HG03571 (cell line): ENCODE results near the gene GARS1.

Source experiments
- ATAC-seq: cut with Tn5 transposase; IDR thresholded peaks from one replicate; pipeline ENCODE4 v1.9.1; 2021; ENCODE audit not compliant: unreplicated experiment

GARS1 gene

GRCh38 chr7:30654296-30655090, 59.8 kb downstream of the GARS1 start:
- ATAC-seq = no peak

DNA sequence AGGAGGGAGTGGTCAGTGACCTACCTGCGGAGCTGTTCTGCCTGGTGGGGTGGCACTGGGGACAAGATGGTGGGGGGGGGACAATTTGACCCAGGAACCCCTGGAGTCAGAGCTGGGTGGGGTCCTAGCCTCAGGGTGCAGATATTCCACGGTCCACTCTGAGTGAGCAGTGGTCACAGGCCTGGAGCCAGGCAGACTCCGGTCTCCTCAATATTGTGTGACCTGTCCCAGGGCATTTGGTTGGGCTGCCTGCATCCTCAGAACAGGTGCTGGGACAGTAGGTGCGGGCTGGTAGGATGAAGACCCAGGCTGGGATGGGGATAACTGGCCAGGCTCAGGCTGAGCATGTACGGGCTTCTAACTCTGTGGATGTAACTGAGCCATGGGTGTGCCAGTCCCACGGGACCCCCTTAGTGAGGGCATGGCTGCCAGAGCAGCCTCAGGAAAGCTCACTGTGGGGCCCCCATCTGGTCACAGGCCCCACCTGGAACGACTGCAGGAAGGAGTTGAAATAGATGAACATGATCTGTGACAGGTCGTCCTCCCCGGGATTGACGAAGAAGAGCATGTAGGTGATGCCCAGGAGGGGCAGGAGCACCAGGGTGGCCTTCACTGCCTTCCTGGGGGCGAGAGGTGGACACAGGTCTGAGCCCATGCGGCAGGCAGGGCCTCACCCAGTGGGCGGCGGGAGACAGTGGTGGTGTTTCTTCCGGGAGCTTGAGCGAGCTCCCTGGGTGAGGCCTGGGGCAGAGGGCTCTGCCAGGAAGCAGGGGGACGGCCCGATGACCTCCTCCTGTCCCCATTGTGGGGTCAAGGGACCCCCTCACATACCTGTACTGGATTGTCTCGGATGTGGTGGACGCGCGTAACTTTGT, 60.7 kb downstream of the GARS1 start:
- ATAC-seq = no peak

DNA sequence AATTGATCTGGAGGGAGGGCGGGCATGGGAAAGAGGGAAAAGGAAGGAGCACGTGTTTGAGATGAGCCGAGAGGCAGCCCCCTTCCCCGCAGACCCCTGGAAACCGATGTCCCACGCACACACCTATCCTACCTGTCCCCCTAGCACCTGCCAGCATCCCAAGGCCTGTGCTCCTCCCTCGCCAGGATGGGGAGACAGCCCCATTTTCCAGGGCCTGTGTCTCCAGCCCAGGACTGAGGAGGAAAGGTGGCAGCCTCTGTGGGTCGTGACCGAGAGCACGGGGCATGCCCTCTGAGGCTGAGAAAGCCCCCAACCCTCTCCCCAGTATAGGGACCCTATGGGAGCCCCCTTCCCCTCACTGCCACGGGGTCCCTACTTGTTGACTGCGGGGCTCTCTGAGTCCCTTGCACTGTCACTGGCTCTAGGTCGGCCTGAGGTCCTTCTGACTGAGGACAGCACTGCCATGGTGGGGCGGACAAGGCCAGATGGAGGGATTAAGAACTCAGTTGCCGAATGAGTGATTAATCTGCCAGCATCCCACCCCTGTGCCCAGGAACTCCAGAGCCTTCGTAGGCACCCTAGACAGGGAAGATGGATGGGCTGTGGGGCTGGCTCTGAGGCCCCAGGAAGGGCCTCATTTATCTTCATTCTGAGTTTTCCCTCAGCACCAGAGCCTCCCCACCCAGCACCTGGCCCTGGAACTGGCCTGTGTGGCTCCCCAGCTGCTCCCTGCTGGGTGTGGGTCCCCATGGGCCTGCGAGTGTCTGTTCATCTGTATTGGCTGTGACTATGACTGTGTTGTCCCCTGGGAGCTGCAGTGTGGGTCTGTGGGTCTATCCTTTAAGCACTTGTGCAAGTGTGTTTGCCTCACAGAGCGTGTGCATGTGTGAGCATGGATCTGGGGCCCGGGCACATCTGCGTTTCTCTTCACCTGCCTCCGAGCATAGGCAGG, 61.6 kb downstream of the GARS1 start:
- no peak for ATAC-seq

DNA sequence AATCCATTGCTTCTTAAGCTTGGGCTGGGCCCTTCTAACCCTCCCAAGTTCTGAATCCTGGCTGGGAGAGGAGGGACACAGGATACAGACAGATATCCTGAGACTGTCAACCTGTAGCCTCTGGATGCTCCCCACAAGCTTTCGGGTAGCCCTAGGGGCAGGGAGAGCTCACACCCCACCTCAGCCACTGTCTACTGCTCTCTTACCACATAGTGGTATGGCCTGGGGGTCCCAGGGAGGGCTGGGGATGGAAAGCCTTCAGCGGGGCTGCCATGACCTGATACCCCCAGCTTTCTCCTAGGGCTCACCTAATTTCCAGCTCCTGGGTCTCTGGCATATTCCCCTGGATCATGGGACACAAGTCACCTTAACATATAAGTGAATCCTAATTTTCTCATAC, 62.5 kb downstream of the GARS1 start:
- no peak for ATAC-seq

DNA sequence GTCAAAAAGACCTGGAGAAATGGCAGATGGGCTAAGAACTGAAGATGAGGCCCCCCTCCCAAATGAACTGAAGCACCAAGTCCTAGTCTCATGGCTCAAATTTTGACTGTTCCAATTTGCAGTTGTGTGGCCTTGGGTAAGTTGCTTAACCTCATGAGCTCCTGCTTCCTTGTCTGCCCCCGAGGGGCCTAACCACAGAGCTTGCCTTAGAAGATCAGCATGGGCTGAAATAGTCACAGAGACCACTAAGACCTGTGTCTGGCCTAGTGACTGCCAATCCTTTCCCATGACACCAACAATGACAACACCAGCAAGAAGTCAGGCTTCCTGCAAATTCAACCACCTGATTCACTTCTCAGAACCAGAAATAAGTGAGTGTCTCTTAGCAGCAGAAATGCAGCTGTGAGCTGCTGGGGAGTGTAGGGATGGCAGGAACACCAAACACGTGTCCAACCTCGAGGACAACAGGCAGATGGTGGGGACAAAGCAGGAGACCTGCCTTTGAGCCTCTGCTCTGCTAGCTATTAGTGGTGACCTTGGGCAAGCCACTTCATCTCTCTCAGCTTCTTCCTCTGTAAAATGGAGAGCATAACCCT, 63.9 kb downstream of the GARS1 start:
- ATAC-seq = no peak

GRCh38 chr7:30659312-30659711, 64.6 kb downstream of the GARS1 start:
- no peak for ATAC-seq

- no peak for ATAC-seq
Observed at GRCh38 chr7:30660331-30661255, 65.9 kb downstream of the GARS1 start.

DNA sequence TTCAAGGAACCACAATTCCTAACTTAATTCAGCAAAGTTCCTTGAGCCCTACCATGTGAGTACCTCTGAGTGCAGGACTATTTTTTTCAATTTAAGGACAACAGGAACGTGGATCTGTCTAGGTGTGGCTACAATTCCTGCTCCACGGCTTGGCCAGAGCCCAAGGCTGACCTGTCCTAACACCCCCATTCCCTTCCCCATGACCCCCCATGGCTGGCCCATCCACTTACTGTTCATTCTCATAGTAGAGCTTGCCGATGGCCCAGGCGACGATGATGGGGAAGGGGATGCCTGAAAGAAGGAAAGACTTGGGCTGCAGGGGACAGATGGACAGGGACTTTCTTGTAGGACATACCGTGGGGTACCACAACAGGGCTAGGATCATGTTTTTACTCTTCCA, 67.2 kb downstream of the GARS1 start:
- no peak for ATAC-seq

DNA sequence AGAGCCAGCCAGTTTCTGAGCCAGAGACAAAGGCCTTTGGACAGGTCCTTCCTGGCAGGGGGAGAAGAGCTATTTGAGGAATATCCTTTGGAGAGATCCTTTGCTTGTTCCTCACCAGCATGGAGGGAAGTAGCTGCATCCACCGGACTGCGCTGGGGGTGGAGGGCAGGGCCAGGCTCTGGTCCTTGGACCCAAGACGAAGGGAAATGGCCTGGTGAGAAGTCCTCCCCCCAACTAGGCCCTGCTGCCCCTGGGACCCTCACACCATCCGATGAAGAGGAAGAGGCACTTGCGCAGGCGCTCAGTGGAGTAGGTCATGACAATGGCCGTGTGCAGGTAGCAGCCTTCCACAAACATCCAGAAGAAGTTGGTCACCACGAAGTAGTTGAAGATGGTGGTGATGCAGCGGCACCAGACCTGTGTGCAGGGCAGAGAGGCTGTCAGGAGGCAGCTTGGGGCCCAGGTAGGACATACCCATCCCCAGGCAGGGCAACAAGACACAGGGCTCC, 67.8 kb downstream of the GARS1 start:
- no peak for ATAC-seq

GRCh38 chr7:30663414-30663813, 68.7 kb downstream of the GARS1 start:
- ATAC-seq = no peak

DNA sequence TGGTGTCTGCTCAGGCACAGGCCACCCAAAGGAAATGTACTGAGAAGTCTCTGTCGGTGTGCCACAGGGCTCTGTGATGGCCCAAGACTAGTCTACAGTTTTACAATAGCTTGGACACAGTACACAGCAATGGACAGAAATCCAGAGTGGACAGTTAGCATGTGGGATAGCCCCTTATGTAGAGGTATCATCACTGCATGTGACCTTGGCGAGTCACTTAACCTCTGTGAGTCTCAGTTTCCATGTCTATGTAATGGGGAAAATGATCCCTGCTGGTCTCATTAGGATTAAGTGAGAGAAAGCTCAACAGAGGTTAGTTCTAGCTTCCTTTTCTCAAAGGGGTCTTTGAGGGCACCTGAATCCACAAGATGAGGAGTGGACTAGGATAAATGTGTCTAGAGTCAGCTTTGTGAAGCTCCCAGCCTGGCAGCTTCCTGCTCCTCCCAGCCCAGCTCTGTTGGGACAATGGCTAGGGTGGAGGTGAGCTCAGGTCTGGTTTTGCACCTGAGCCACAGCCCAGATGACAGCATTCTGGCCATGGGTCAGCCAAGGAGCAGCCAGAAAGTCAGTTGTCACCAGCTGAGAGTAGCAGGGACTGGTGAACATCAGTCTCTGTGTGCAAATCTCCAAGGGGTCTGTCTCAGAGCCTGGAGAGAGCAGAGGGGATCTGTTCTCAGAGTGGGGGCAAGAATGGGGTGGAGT, 69.7 kb downstream of the GARS1 start:
- no peak for ATAC-seq

DNA sequence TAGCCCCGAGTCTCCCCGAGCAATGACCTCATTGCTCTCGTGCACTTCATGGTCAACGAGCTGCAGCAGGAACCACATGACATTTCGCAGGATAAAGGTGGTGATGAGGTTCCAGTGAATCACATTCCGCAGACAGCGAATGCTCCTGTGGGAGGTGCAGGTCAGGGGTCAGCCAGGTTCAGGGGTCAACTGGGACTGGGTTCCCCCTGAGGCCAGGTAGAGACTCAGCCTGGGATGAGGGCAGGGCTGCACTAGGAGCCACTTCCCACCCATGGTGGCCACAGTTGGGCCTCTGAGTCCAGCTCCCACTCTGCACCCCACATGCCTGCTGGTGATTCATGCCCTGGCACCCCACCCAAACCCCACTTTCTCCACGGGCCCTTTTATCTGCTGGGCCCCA, 70.4 kb downstream of the GARS1 start:
- ATAC-seq = no peak

DNA sequence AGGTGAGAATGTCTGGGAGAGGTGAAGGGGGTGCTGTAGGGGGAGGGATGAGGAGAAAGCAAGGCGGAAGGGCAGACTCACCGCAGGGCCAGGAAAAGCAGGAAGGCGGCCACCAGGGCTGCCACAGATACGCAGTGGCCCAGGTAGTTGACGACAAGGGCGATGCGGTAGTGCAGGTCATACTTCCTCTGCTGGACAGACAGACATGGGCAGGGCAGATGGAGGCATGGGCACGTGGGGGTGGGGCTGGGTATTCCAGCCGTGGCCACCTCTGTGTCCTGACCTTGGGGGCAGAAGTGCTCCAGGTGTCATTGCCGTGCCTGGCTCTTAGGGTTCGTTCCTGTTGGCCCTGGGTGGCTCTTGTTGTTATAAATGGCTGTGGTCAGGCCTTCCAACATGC, 70.8 kb downstream of the GARS1 start:
- no peak for ATAC-seq

GRCh38 chr7:30667172-30667571, 72.5 kb downstream of the GARS1 start:
- no peak for ATAC-seq

- no peak for ATAC-seq
Observed at GRCh38 chr7:30668102-30668501, 73.4 kb downstream of the GARS1 start.

DNA sequence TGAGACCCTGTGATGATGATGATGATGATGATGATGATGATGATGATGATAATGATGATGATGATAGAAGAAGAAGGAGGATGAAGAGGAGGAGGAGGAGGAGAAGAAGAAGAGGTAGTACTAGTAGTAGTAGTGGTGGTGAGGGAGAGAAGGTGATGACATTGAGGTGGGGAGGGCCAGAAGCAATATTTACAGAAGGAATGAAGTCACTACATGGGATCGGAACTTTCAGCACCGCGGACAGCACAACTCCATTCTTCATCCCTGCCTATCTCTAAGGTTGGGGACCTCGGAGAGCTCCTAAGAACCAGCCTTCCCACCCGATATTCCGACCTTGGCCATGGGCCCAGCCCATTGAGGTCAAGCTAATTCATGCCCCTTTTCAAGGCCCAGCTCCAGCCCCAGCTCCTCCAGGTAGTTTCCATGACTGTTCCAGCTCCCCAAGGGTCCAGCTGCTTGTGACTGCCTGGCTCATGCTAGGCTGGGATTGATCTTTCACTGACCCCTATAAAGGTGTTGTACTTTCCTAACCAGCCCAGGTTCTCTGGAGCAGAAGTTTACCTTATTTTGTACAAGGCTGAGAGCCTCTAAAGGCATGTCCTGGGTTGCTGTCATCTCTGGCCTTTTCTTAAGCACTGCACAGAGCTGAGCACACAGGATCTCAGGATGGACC, 77.3 kb downstream of the GARS1 start:
- ATAC-seq = no peak

DNA sequence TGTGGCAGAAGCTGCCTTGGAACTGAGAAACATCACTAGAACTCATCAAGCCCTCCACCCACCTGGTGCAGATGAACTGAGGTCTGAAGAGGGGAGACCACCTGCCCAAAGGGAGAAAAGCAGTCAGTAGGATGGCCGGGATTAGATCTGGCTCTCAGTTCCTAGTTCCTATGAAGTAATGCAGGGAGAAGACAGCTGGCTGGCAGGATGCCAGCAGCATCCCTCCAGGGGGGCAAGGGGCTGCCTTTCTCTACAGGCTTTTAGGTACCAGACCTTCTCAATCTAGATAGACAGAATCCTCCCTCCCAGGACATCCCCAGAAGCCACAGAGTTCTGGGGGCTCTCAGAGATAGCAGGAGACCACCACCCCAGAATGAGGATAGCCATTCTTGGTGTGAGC, 79.7 kb downstream of the GARS1 start:
- no peak for ATAC-seq

DNA sequence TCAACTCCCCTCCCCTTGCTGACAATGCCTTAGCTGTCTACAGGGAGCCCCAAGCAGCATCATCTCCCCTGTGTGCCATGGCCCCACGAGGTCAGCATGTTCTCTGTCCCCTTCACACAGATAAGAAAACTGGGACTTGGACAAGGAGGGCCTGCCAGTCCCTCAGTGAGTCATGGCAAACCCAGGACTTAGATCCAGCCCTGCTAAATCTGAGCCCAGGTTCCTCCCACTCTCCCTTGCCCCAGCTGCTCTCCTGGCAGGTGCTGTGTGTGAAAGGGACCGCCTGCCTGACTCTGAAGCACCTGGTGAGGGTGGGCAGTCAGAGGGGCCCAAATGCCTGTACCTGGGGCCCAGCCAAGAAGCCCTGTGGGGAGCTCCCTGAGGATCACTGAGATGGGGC, 80.2 kb downstream of the GARS1 start:
- no peak for ATAC-seq
